NB4 (cell line): ENCODE data around the gene TTYH1.

Experiments used
- CTCF ChIP-seq: IDR thresholded peaks from one replicate; pipeline ENCODE4 v1.5.1; 2012; ENCODE audit warnings: low read depth, low read length
- MAX ChIP-seq: IDR thresholded peaks from 2 replicates; pipeline ENCODE4 v1.6.1; 2011; ENCODE audit warnings: low read depth, low read length
- MYC ChIP-seq: IDR thresholded peaks from 2 replicates; pipeline ENCODE4 v1.6.1; 2011; ENCODE audit warnings: low read depth, low read length
- POLR2A ChIP-seq: IDR thresholded peaks from 2 replicates; pipeline ENCODE4 v1.6.1; 2011; ENCODE audit warnings: mild to moderate bottlenecking; ENCODE audit not compliant: insufficient read length; ENCODE audit errors: extremely low read depth

- TF ChIP-seq CTCF = no peak
- TF ChIP-seq MAX = no peak
- TF ChIP-seq POLR2A = no peak
- TF ChIP-seq MYC = no peak
Measured at GRCh38 chr19:54415901-54416673, 823 bp downstream of the TTYH1 start.
